ENCODE results near the gene HMGB1.

DNA sequence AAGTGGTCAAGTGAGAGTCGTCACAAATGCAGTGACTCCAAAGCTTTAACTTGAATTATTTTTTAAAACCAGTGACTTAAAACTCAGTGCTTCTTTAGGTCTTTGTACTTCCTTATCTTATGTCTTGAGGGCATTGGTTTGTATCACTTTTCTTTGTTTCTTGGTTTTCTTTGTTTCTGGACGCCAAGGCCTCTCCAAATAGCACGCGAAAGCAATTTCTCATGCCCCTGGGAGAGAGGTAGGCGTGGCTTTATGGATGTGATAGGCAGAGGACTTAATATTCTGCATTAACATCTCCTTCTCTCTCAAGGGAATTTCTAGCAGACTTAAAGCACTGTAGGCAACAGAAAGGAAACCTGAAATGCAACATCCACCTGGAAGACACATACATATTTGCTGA is 22.8 kb downstream of the HMGB1 start:
- TF ChIP-seq, protein P1, sequence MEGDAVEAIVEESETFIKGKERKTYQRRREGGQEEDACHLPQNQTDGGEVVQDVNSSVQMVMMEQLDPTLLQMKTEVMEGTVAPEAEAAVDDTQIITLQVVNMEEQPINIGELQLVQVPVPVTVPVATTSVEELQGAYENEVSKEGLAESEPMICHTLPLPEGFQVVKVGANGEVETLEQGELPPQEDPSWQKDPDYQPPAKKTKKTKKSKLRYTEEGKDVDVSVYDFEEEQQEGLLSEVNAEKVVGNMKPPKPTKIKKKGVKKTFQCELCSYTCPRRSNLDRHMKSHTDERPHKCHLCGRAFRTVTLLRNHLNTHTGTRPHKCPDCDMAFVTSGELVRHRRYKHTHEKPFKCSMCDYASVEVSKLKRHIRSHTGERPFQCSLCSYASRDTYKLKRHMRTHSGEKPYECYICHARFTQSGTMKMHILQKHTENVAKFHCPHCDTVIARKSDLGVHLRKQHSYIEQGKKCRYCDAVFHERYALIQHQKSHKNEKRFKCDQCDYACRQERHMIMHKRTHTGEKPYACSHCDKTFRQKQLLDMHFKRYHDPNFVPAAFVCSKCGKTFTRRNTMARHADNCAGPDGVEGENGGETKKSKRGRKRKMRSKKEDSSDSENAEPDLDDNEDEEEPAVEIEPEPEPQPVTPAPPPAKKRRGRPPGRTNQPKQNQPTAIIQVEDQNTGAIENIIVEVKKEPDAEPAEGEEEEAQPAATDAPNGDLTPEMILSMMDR (IDR thresholded peaks at IDR 0.05), result no peak
- TF ChIP-seq POLR2A (IDR thresholded peaks at IDR 0.05; ENCODE audit: low read depth), result no peak
